Globus pallidus (tissue), 1 donor: ENCODE measurements around the gene LPIN2.
A peak's percentile ranks its signal among the peaks of the same experiment; 100 is the strongest.
"Not testable (repeated sequence)": the region's sequence is repeated elsewhere in the genome, so short reads cannot be mapped to it uniquely, and the experiment has no call there.

Experiments used
- DNase-seq: peaks from one replicate; pipeline ENCODE4 v3.0.0-alpha.2; 2015; ENCODE audit warnings: low spot score

The LPIN2 gene

GRCh38 chr18:3044931-3045698 is 32.2 kb upstream of the LPIN2 start:
- DNase-seq, result no peak

- DNase-seq, result no peak
Measured at GRCh38 chr18:3042379-3042778, 29.4 kb upstream of the LPIN2 start.

GRCh38 chr18:3041843-3042242 is 28.9 kb upstream of the LPIN2 start:
- DNase-seq, result no peak

GRCh38 chr18:3040881-3041280 is 27.9 kb upstream of the LPIN2 start:
- no peak for DNase-seq

- DNase-seq, result no peak
Measured at GRCh38 chr18:3040173-3040572, 27.2 kb upstream of the LPIN2 start.

GRCh38 chr18:3037423-3037915 is 24.5 kb upstream of the LPIN2 start:
- no peak for DNase-seq

- DNase-seq, result no peak
Measured at GRCh38 chr18:3036108-3036507, 23.2 kb upstream of the LPIN2 start.

- DNase-seq, result no peak
Measured at GRCh38 chr18:3035635-3036034, 22.7 kb upstream of the LPIN2 start.

GRCh38 chr18:3032721-3033120 is 19.8 kb upstream of the LPIN2 start:
- DNase-seq, result no peak

GRCh38 chr18:3029215-3029952 is 16.4 kb upstream of the LPIN2 start:
- no peak for DNase-seq

GRCh38 chr18:3028115-3028514 is 15.2 kb upstream of the LPIN2 start:
- DNase-seq, result not testable (repeated sequence)

GRCh38 chr18:3027370-3027891 is 14.5 kb upstream of the LPIN2 start:
- DNase-seq, result no peak

- no peak for DNase-seq
Measured at GRCh38 chr18:3025544-3025943, 12.6 kb upstream of the LPIN2 start.

GRCh38 chr18:3023603-3024002 is 10.7 kb upstream of the LPIN2 start:
- DNase-seq, result not testable (repeated sequence)

- peak; percentile 63 for DNase-seq
Measured at GRCh38 chr18:3016585-3017297, 3.8 kb upstream of the LPIN2 start.

GRCh38 chr18:3015851-3016250 is 2.9 kb upstream of the LPIN2 start:
- DNase-seq, result no peak

GRCh38 chr18:3015204-3015592 is 2.3 kb upstream of the LPIN2 start:
- DNase-seq, result no peak

- DNase-seq, result no peak
Measured at GRCh38 chr18:3014503-3015203, 1.7 kb upstream of the LPIN2 start.

- DNase-seq, result peak; percentile 61
Measured at GRCh38 chr18:3012136-3013023, 564 bp downstream of the LPIN2 start.

GRCh38 chr18:3010086-3010485 is 2.9 kb downstream of the LPIN2 start:
- DNase-seq, result no peak

- no peak for DNase-seq
Measured at GRCh38 chr18:3008541-3008940, 4.4 kb downstream of the LPIN2 start.
